K562 (cell line): ENCODE data around the gene TANK. TPM values are rescaled to one million over a fixed set of nuclear protein-coding genes. Genes with fewer than 3 reads are reported as not detected.

Experiments used
- ADNP ChIP-seq: fragments of 200-800 bp; sonication (Bioruptor generic); IDR thresholded peaks from 2 replicates; pipeline ENCODE4 v1.6.1; 2016; ENCODE audit warnings: missing genetic modification characterization, missing compliant biosample characterization
- BDP1 ChIP-seq: IDR thresholded peaks from 3 replicates; pipeline ENCODE4 v1.6.1; 2011; ENCODE audit not compliant: insufficient read length, insufficient read depth
- CBX5 ChIP-seq: IDR thresholded peaks from 2 replicates; pipeline ENCODE4 v1.6.1; 2014; ENCODE audit warnings: low read depth, borderline replicate concordance
- ESRRA ChIP-seq: fragments of 450-650 bp; IDR thresholded peaks from 2 replicates; pipeline ENCODE4 v1.6.1; 2014; ENCODE audit warnings: low read depth, mild to moderate bottlenecking, moderate library complexity, borderline replicate concordance
- GABPB1 ChIP-seq: sonication (generic); formaldehyde crosslinking; IDR thresholded peaks from 2 replicates; pipeline ENCODE4 v1.8.0; 2022; ENCODE audit warnings: mild to moderate bottlenecking, missing genetic modification reagents
- HDAC3 ChIP-seq: fragments of 450-650 bp; IDR thresholded peaks from 2 replicates; pipeline ENCODE4 v1.6.1; 2018; ENCODE audit warnings: borderline replicate concordance, mild to moderate bottlenecking, moderate library complexity; ENCODE audit not compliant: partially characterized antibody
- HDGF ChIP-seq: fragments of 450-650 bp; IDR thresholded peaks from 2 replicates; pipeline ENCODE4 v1.6.1; 2016
- HEY1 ChIP-seq: fragments of 250-450 bp; sonication (Bioruptor Pico); IDR thresholded peaks from 2 replicates; pipeline ENCODE4 v1.5.0; 2020; ENCODE audit warnings: mild to moderate bottlenecking, moderate library complexity, borderline replicate concordance
- JUND ChIP-seq, 2 experiments: IDR thresholded peaks; 2 replicates in 1 of 2; 3 replicates in 1 of 2; pipeline ENCODE4 v1.6.1; 2011; ENCODE audit warnings: borderline replicate concordance in 2 of 2, low read depth in 2 of 2, low read length in 2 of 2, improper control_type of control experiment in 1 of 2, missing biosample characterization in 1 of 2, missing genetic modification characterization in 1 of 2, missing genetic modification reagents in 1 of 2
- PTTG1 ChIP-seq: fragments of 450-650 bp; IDR thresholded peaks from 2 replicates; pipeline ENCODE4 v1.6.1; 2016; ENCODE audit warnings: low read depth, mild to moderate bottlenecking, missing genetic modification characterization, missing compliant biosample characterization
- SRSF7 ChIP-seq: fragments of 200-400 bp; formaldehyde crosslinking; optimal IDR thresholded peaks from 2 replicates; pipeline ENCODE3; 2017; ENCODE audit warnings: mild to moderate bottlenecking, low read depth, low read length
- TCF7L2 ChIP-seq: fragments of 150-350 bp; IDR thresholded peaks from 2 replicates; pipeline ENCODE4 v1.6.1; 2016; ENCODE audit warnings: low read depth, mild to moderate bottlenecking, low read length, moderate library complexity
- ZKSCAN1 ChIP-seq: fragments of 150-350 bp; IDR thresholded peaks from 2 replicates; pipeline ENCODE4 v1.6.1; 2016; ENCODE audit warnings: low read depth, low read length
- ZKSCAN3 ChIP-seq: fragments of 250-450 bp; sonication (Bioruptor Pico); IDR thresholded peaks from 2 replicates; pipeline ENCODE4 v1.4.0; 2020
- ZNF407 ChIP-seq: fragments of 450-650 bp; IDR thresholded peaks from 2 replicates; pipeline ENCODE4 v1.6.1; 2016; ENCODE audit warnings: low read depth
- ZNF589 ChIP-seq: fragments of 200-800 bp; sonication (Bioruptor generic); IDR thresholded peaks from 2 replicates; pipeline ENCODE4 v1.6.1; 2016; ENCODE audit warnings: low read depth, missing genetic modification characterization, missing compliant biosample characterization
- polyA plus RNA-seq, 8 experiments: library from polyadenylated mRNA; depleted of rRNA in 4 of 8; stranded (reverse) in 5 of 8; unstranded in 3 of 8; fragments of >200 nt; fragmentation: Nextera tagmentation in 2 of 8; fragmentation: Illumina TruSeq in 1 of 8; extraction: Ambion mirVana in 2 of 8; extraction: Trizol in 1 of 8; gene quantifications; 2 replicates each; pipeline versions ENCODE4 v1.2.1 to v1.2.3, GENCODE V29; 2011 to 2014; ENCODE audit warnings: inconsistent platforms in 1 of 8, missing spikeins in 1 of 8
- total RNA-seq, 7 experiments: library from RNA; depleted of rRNA in 6 of 7; stranded (reverse); fragments of >200 nt in 6 of 7; fragmentation: Illumina TruSeq in 2 of 7; extraction: Trizol in 2 of 7; gene quantifications; 2 replicates each; pipeline versions ENCODE4 v1.2.1 to v1.2.3, GENCODE V29; 2011 to 2021; ENCODE audit warnings: low replicate concordance in 1 of 7
- TF ChIP-seq, protein P1 (sequence below): sonication (generic); formaldehyde crosslinking; IDR thresholded peaks from 2 replicates; pipeline ENCODE4 v1.8.0; 2022; ENCODE audit warnings: mild to moderate bottlenecking, missing genetic modification reagents

The TANK gene
- total and polyA plus RNA-seq, 9 of the 15 experiments (the other 6 are each of a cell fraction or from before 2014, with no cell fraction given), result 43.0 to 91.5 (median 54.4) TPM

GRCh38 chr2:161159456-161160225 lies 587 bp upstream of the TANK start (continued):
- TF ChIP-seq, protein P1, sequence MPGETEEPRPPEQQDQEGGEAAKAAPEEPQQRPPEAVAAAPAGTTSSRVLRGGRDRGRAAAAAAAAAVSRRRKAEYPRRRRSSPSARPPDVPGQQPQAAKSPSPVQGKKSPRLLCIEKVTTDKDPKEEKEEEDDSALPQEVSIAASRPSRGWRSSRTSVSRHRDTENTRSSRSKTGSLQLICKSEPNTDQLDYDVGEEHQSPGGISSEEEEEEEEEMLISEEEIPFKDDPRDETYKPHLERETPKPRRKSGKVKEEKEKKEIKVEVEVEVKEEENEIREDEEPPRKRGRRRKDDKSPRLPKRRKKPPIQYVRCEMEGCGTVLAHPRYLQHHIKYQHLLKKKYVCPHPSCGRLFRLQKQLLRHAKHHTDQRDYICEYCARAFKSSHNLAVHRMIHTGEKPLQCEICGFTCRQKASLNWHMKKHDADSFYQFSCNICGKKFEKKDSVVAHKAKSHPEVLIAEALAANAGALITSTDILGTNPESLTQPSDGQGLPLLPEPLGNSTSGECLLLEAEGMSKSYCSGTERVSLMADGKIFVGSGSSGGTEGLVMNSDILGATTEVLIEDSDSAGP (CRISPR knock-in tag), result no peak
- TF ChIP-seq TCF7L2, result no peak
- no peak for TF ChIP-seq GABPB1 (CRISPR knock-in tag)
- no peak for TF ChIP-seq CBX5
- TF ChIP-seq HDAC3, result peak; percentile 65
- TF ChIP-seq ZKSCAN3, result no peak
- TF ChIP-seq PTTG1, result no peak
- TF ChIP-seq HDGF, result 0 out of 2 replicates have a peak, but pooled peaks have one; percentile 57
- TF ChIP-seq ZNF407, result no peak
- TF ChIP-seq ESRRA, result 0 out of 2 replicates have a peak, but pooled peaks have one; percentile 16
- TF ChIP-seq ZKSCAN1, result 0 out of 2 replicates have a peak, but pooled peaks have one; percentile 18
- TF ChIP-seq BDP1, result no peak
- TF ChIP-seq JUND (IDR thresholded peaks at IDR 0.05; ENCODE audit: borderline replicate concordance, low read depth, low read length), result no peak
- TF ChIP-seq JUND (tag; IDR thresholded peaks at IDR 0.05; ENCODE audit: borderline replicate concordance, low read depth, low read length), result no peak
- TF ChIP-seq ZNF589, result 0 out of 2 replicates have a peak, but pooled peaks have one; percentile 27
- no peak for TF ChIP-seq HEY1 (CRISPR knock-in tag)
- TF ChIP-seq ADNP (tag), result peak; percentile 66; the same call in 1 of the 2 replicates
- TF ChIP-seq SRSF7, result no peak
